HG03439 (cell line): Measurements from ENCODE around the gene NFYB.
"Not testable (repeated sequence)": the region's sequence is repeated elsewhere in the genome, so short reads cannot be mapped to it uniquely, and the experiment has no call there.

ENCODE experiments used
- ATAC-seq: cut with Tn5 transposase; IDR thresholded peaks from one replicate; pipeline ENCODE4 v1.9.1; 2021; ENCODE audit warnings: mild to moderate bottlenecking, moderate library complexity; ENCODE audit not compliant: unreplicated experiment

NFYB gene

DNA sequence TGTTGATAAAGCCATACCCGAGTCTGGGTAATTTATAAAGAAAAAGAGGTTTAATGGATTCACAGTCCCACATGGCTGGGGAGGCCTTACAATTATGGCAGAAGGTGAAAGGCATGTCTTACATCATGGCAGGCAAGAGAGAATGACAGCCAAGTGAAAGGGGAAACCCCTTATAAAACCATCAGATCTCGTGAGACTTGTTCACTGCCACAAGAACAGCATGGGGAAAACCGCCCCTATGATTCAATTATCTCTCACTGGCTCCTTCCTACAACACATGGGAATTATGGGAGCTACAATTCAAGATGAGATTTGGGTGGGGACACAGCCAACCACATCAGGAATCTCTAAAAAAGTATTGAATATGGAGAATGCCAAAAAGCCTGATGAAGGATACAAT, 25.0 kb upstream of the NFYB start:
- not testable (repeated sequence) for ATAC-seq

DNA sequence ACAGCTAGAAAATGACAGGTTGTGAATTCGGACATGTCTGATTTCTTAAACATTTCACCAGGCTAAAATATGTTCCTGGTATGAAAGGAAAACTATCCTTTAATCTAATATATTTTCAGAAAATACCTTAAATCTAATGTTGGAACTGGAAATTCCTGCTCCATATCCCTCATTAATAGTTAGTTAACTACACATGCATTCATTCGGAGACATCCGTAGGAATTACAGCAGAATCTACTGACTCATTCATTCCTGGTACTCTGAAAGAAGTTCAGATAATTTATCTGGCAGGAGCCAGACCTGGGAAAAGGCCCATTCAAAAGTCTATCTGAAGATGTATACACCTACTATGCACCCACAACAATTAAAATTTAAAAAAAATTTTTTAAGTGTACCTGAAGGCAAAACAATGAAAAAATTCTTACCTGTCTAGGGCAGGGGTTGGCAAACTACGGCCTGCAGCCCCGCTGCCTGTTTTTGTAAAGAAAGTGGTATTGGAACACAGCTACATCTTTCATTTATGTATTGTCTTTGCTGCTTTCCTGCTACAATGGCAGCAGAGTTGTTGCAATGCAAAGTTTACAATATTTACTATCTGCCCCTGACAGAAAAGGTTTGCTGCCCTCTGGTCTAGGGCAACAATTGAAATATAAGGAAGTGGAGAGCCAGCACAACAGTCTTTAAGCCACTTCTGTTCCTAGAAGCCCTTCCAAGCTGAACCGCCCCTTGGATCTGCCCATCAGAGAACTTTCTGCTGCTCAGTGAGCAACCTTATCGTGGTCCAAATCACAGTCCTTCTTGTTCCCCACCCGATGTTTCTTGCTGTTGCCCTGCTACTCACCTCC, 17.9 kb upstream of the NFYB start:
- no peak for ATAC-seq

- no peak for ATAC-seq
Measured at GRCh38 chr12:104154806-104155205, 16.8 kb upstream of the NFYB start.

- ATAC-seq = no peak
Measured at GRCh38 chr12:104154286-104154685, 16.3 kb upstream of the NFYB start.

- ATAC-seq = no peak
Measured at GRCh38 chr12:104152685-104153241, 14.8 kb upstream of the NFYB start.

DNA sequence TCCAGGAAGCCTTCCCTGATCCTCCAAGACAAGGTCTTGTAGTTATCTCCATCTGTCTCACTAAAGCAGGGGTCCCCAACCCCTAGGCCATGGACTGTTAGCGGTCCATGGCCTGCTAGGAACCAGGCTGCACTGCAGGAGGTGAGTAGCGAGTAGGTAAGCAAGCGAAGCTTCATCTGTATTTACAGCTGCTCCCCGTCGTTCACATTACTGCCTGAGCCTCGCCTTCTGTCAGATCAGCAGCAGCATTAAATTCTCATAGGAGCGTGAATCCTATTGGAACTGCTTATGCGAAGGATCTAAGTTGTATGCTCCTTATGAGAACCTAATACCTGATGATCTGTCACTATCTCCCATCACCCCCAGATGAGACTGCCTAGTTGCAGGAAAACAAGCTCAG, 12.4 kb upstream of the NFYB start:
- no peak for ATAC-seq

DNA sequence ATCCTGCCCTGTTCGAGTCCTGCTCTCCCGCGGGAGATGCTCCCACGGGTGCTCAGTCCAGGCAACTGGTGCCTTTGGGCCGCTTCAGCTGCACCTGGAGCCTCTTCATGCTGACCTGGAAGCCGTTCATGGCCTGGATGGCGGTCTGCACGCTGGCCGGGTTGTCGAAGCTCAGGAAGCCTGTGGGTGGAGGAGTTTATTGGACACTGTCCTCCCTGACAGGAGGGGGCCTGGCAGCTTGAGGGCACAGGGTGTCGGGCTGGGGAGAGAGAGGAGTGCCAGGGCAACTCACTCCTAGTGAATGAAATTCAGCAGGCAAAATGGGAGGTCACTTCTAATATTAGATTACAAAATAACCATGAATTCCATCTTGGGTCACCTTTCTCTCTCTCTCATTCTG, 9.3 kb upstream of the NFYB start:
- ATAC-seq = no peak

DNA sequence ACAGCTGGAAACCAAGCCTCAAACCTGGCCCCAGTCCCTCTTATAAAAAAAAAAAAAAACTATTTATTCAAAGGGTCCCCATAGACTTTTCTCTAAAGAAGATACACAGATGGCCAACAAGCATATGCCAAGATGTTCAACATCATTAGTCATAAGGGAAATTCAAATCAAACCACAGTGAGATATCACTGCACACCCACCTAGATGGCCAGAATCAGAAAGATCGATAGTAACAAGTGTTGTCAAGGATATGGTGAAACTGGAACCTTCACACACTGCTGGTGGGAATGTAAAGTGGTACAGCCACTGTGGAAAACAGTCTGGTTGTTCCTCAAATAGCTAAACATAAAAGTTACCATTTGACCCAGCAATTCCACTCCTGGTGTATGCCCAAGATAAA, 5.9 kb upstream of the NFYB start:
- no peak for ATAC-seq

DNA sequence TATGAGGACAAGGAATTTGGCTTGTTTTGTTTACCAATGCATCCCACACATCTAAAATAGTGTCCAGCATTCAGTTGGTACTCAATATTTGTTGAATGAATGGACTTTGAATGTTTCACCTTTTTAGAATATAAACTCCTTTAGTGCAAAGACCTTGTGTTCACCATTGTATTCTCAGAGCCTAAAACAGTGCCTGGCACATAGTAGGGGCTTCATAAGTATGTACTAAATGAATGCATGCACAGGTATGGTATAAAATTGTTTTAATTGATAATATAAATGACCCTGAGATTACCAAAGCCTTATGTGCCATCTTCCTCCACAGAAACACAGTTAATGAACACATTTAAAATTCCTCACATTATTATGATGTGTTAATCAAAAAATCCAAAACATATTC, 5.0 kb upstream of the NFYB start:
- no peak for ATAC-seq

DNA sequence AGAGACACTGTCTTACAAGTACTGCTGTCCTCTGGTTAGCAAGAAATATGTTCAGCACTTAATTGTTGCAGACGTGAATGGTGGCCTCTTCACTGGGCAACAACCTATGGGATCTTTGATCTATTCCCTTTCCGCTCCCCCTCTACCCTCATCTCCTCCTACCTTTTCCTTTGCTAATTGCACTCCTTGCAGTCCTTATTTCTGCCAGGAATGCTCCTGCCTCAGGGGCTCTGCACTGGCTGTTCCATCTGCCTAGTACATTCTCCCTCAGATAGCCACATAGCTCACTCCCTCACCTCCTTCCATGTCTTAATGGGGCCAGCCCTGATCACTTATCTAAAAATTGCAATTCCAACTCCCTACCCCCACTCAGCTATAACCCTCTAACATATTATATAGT, 4.5 kb upstream of the NFYB start:
- no peak for ATAC-seq

DNA sequence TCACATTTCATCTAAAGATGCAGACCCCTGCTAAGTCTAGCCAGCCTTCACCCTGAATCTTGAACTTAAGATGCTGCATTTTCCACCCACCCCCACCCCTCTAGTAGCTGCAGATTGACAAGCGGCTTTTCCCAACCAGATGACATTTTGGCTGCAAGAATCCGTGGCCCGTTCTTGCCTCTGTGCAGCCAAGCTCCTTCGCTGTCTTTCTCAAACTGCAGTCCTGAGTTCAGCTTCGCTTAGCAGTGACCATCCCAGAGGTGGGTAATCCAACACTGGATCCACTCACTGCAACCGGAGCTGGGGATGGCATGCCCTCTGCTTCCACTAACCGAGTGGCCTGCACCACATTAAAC, 765 bp upstream of the NFYB start:
- no peak for ATAC-seq

- peak; percentile 24 for ATAC-seq
Measured at GRCh38 chr12:104137001-104137901, 759 bp downstream of the NFYB start.

GRCh38 chr12:104136577-104136976, 1.4 kb downstream of the NFYB start:
- ATAC-seq = no peak

DNA sequence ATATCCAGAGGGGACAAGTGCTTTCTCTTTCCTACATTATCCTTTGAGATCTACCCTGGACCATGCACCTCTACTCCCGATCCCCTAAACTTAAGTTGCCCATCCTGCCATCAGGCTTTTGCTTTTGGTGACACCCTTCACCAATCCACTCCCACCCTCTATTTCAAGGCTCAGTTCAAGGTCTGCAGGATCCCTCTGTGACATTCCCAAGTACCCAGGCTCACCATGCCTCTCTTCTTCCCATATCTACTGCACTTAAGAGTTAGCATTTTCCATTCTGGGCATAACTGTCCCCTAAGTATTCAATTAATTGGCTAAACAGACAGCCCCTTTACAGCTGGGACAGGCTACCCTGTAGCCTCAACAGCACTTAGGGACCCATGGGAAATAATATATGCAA, 3.1 kb downstream of the NFYB start:
- no peak for ATAC-seq

- no peak for ATAC-seq
Measured at GRCh38 chr12:104133866-104134265, 4.1 kb downstream of the NFYB start.

DNA sequence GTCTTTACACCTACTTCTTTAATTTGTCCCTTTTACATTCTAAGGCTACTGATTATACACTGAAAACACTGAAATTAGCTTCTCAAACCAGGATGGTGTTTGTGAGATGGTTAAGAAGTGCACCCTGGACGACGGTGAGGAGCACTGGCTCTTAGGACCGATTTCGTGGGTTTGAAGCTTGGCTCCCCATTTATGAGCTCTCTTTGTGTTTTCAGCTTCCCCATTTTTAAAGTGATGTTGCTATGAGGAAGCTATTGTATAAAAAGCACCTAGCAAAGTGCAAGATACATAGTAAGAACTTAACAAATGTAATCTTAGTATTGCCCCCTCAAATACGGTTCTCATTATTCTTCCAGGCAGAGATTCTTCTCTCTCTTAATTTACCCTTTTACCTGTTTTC, 4.7 kb downstream of the NFYB start:
- ATAC-seq = no peak

DNA sequence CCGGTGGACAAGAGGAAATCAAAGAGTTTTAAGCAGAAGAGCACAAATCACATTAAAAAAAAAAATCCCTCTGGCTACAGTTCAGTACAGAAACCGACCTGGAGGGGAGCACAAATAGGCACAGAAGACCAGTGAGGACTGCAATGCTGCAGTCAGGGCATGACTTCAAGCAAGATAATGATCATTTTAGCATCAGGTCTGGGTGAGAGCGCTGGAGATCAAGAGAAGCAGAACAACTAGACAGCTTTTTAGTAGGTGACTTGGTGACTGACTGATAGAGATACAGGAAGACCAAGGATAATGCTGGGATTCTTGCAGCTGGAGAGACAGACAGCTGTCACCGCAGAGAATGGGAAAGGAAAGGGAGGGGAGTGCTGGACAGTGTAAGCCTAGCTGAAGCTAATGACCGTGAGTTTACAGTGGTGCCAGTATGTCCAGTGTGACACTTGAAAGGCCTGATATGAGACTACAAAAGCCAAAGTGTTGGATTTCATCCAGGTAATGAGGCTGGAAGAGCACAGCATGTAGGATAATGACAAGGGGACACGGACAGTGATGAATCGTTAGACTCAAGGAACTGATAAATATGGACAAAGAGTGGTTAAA, 5.6 kb downstream of the NFYB start:
- ATAC-seq = no peak

DNA sequence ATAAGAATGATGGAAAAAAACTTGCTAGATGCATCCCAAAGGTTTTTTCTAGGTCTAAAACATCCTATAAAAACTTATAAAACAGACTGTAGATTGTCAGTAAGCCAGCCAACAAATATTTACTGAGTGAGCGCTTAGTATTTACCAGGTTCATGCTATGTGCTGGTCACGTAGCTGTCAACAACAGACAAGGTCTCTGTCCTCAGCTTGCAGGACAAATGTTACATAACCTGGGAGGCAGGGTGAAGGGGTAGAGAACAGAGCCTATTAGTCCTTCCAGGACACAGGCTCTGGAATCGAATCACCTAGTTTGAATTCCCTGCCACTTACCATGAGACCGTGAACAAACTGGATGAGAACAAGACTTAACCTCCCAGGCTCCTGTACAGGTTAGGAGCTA, 6.4 kb downstream of the NFYB start:
- no peak for ATAC-seq

DNA sequence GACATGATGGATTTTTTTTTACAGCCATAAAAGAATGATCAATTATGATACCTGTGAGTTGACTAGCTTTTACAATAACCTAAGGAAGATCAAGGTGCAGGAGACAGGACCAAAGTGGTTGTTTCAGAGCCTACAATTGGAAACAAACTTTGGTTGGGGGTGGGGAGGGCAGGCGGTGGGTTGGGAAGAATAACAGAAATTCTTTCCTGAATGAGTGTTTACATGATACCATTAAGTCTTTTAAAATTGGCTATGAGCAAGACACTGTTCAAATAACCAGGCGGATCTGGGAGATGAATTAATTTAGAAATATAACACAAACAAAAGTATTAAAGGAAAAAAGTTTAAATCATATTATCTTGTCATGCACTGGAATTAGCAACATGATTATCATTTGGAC, 7.2 kb downstream of the NFYB start:
- ATAC-seq = no peak

DNA sequence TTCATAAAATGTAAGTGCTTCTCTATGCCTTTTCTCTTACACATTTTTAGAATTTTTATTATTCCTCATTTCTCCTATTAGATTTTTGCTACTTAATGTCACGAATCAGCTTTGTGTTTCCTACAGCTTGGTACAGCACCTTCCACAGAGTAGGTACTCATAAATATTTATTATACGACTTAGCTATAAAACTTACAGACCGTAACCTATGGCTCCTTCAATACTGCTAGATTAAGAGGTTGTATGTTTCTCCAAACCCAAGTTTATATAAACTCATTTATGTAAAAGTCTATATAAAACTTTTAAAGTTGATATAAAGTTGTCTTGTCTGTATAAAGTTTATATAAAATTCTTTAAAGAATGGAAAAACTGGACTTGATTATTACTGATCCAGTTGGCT, 11.5 kb downstream of the NFYB start:
- no peak for ATAC-seq

- ATAC-seq = no peak
Measured at GRCh38 chr12:104122298-104122697, 15.7 kb downstream of the NFYB start.
